Midbrain (tissue), 1 donor: ENCODE results near the gene GCNT2.
"Not testable (repeated sequence)": the region's sequence is repeated elsewhere in the genome, so short reads cannot be mapped to it uniquely, and the experiment has no call there.

Experiments
- DNase-seq: peaks from one replicate; lab custom pipeline; 2025; lab: John Stamatoyannopoulos, UW

The GCNT2 gene

GRCh38 chr6:10547809-10548208 lies 26.7 kb downstream of the GCNT2 start:
- DNase-seq = no peak

DNA sequence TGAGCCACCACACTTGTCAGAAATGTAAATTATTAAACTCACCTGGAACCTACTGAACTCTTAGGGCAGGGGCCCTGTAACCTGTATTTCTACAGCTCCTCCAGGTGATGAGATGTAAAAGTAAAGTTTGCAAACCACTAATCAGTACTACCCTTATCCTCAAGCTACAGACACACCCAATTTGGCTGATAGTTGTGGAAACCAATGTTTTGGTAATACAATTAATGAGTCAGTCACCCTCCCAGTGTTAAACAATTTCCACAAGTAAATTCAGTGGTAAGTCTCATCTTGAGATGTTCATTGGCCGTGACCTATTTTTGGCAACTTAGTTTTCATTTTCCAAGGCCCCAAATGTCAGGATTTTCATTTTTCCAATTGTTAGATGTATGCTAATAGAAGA lies 29.6 kb downstream of the GCNT2 start:
- DNase-seq = no peak

GRCh38 chr6:10552270-10552810 lies 31.2 kb downstream of the GCNT2 start:
- DNase-seq = no peak

- no peak for DNase-seq
These were observed 32.7 kb downstream of the GCNT2 start for GRCh38 chr6:10553871-10554270.

GRCh38 chr6:10554826-10555225 lies 33.7 kb downstream of the GCNT2 start:
- DNase-seq = no peak

DNA sequence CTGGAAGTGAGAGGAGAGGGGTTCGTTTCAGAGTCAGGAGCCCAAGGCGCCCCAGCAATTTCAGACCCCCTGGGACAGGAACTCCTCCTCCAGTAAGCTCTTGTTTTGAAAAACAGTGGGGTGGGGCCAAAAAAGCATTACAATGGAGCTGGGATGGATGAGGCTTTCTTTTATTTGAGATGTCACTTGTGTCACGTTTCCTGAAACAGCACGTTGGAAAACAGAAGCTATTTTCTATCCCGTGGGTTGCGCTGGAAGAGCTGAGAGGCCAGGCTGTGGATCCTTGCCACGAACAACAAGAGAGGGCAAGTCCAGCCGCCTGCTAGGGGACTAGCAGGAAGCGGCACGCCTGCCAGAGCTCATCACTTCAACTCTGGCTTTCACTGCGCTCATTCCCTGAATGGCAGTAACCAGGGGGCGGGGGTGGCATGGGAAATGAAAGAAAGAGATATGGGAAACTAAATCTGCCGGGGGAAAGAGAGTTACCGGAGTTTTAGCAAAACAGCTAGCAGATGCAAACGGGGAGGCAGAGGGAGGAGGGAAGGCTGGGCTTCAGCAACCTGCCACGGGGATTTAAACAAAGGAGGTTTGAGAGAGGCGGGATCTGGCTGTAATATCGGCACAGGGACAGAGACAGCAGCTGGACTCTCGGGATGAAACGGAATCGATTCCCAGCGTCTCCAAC lies 34.6 kb downstream of the GCNT2 start:
- DNase-seq = peak; percentile 43

GRCh38 chr6:10556589-10556988 lies 35.4 kb downstream of the GCNT2 start:
- no peak for DNase-seq

DNA sequence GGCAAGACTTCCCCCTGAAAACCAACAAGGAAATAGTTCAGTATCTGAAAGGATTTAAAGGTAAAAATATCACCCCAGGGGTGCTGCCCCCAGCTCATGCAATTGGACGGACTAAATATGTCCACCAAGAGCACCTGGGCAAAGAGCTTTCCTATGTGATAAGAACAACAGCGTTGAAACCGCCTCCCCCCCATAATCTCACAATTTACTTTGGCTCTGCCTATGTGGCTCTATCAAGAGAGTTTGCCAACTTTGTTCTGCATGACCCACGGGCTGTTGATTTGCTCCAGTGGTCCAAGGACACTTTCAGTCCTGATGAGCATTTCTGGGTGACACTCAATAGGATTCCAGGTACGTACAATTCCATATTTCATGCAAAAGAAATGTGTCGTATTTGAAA lies 35.8 kb downstream of the GCNT2 start:
- DNase-seq = no peak

- no peak for DNase-seq
These were observed 36.8 kb downstream of the GCNT2 start for GRCh38 chr6:10557913-10558312.

- peak; percentile 27 for DNase-seq
These were observed 37.4 kb downstream of the GCNT2 start for GRCh38 chr6:10558565-10558964.

- no peak for DNase-seq
These were observed 38.5 kb downstream of the GCNT2 start for GRCh38 chr6:10559522-10560152.

DNA sequence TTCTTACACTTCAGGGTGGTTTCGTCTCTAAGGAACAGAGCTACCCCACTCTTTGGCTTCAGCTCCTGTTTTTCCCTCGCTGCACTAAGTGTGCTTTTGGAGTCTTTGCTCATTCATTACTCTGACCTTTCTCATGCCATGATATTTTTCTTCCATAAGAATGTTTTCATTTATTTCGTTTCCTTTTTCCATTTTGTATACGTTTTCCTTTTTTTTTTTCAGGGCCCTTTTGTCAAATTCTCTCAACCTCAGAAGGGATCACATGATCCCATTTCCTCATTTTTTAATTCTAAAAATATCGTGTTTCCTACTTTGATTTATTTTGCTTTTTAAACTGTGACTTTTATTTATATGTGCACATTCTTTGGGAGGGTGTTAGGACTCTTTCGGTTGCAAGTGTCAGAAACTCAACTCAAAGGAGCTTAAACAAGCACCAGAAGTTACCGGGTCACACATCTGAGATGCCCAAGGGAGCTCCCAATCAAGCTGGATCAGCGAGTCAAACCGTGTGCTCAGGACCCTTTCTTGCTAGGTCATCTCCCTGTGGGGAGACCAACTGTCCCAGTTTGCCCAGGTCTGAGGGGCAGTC lies 40.6 kb downstream of the GCNT2 start:
- no peak for DNase-seq

GRCh38 chr6:10564975-10565673 lies 44.0 kb downstream of the GCNT2 start:
- DNase-seq = no peak

- no peak for DNase-seq
These were observed 44.8 kb downstream of the GCNT2 start for GRCh38 chr6:10565913-10566312.

GRCh38 chr6:10567256-10568026 lies 46.3 kb downstream of the GCNT2 start:
- DNase-seq = no peak

DNA sequence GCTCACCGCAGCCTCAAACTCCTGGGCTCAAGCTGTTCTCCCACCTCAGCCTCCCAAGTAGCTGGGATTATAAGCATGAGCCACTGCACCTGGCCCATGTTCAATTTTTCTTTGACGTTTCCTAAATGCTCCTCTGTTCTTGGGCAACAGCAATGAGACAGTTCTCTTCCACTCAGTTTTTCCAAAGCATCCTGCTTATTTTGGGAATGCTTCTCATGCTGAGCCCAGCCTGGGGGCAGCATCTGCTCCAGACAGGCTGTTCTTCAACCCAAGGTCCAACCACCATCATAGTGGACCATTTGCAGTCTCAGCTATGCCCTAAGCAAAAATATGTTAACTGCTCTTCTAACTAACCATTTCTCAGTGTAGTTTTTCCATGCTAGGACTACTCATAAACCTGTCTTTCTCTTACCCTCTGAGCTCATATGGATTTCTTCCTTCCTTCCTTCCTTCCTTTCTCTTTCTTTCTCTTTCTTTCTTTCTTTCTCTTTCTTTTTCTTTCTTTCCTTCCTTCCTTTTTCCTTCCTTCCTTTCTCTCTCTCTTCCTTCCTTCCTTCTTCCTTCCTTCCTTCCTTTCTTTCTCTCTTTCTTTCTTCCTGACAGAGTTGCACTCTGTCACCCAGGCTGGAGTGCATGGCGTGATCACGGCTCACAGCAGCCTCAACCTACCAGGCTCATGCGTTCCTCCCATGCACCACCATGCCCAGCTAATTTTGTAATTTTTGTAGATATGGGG lies 48.4 kb downstream of the GCNT2 start:
- DNase-seq = no peak

GRCh38 chr6:10575519-10575918 lies 54.4 kb downstream of the GCNT2 start:
- not testable (repeated sequence) for DNase-seq

DNA sequence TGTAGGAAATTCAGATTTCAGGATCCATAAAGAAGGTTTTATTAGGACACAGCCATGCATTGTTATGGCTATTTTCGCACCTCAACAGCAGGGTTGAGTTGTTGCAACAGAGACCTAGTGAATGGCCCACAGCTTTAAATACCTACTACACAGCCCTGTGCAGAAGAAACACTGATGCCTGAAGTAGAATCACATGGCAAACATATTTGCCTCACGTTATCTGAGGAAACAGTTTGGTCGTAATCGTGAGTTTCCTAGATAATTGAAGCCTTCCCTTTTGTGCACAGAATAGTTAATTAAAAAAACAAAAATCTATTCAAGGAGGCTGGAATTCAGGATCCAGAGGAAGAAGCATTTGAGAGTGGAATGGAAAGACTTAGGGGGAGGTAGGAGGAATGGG lies 55.1 kb downstream of the GCNT2 start:
- no peak for DNase-seq

- no peak for DNase-seq
These were observed 56.0 kb downstream of the GCNT2 start for GRCh38 chr6:10577112-10577511.

- DNase-seq = no peak
These were observed 57.6 kb downstream of the GCNT2 start for GRCh38 chr6:10578723-10579122.

- no peak for DNase-seq
These were observed 58.7 kb downstream of the GCNT2 start for GRCh38 chr6:10579803-10580202.
